Measurements from ENCODE around the gene MRFAP1L1.
A peak's percentile ranks its signal among the peaks of the same experiment; 100 is the strongest.

Gene MRFAP1L1

GRCh38 chr4:6687947-6688878 is 21.5 kb downstream of the MRFAP1L1 start:
- TF ChIP-seq CTCF (IDR thresholded peaks at IDR 0.05; ENCODE audit: insufficient read depth, low read depth, low read length, missing control alignments), result peak; percentile 31
- no peak overlapping the region for H3K4me3 ChIP-seq (ENCODE audit: low read length)
- DNase-seq (ENCODE audit: low read depth), result peak; percentile 45

- no peak overlapping the region for H3K4me3 ChIP-seq (ENCODE audit: low read length)
- DNase-seq (ENCODE audit: low read depth), result no peak
- TF ChIP-seq CTCF (IDR thresholded peaks at IDR 0.05; ENCODE audit: insufficient read depth, low read depth, low read length, missing control alignments), result no peak
These were observed 23.4 kb downstream of the MRFAP1L1 start for GRCh38 chr4:6686104-6686787.

GRCh38 chr4:6684656-6685055 is 25.0 kb downstream of the MRFAP1L1 start:
- H3K4me3 ChIP-seq (ENCODE audit: low read length), result no peak overlapping the region
- no peak for DNase-seq (ENCODE audit: low read depth)
- TF ChIP-seq CTCF (IDR thresholded peaks at IDR 0.05; ENCODE audit: insufficient read depth, low read depth, low read length, missing control alignments), result no peak

GRCh38 chr4:6682862-6683590 is 26.6 kb downstream of the MRFAP1L1 start:
- no peak overlapping the region for H3K4me3 ChIP-seq (ENCODE audit: low read length)
- no peak for DNase-seq (ENCODE audit: low read depth)
- TF ChIP-seq CTCF (IDR thresholded peaks at IDR 0.05; ENCODE audit: insufficient read depth, low read depth, low read length, missing control alignments), result no peak

- peak; percentile 24 for TF ChIP-seq CTCF (IDR thresholded peaks at IDR 0.05; ENCODE audit: insufficient read depth, low read depth, low read length, missing control alignments)
- no peak overlapping the region for H3K4me3 ChIP-seq (ENCODE audit: low read length)
- no peak for DNase-seq (ENCODE audit: low read depth)
These were observed 28.5 kb downstream of the MRFAP1L1 start for GRCh38 chr4:6681191-6681590.

- no peak overlapping the region for H3K4me3 ChIP-seq (ENCODE audit: low read length)
- TF ChIP-seq CTCF (IDR thresholded peaks at IDR 0.05; ENCODE audit: insufficient read depth, low read depth, low read length, missing control alignments), result no peak
- no peak for DNase-seq (ENCODE audit: low read depth)
These were observed 29.2 kb downstream of the MRFAP1L1 start for GRCh38 chr4:6680372-6681034.

All from epithelial cell of esophagus (primary cell).